Thyroid gland (tissue), 4 donors: ENCODE measurements around the gene NUAK2.

Source experiments
- CTCF ChIP-seq, 6 experiments: fragments of 200-600 bp in 3 of 6; fragments of 450-650 bp in 3 of 6; sonication (generic) in 3 of 6; IDR thresholded peaks; one replicate each; pipeline ENCODE4 v1.5.1; 2016 to 2019; ENCODE audit warnings: antibody characterized with exemption in 6 of 6, mild to moderate bottlenecking in 2 of 6, inconsistent platforms in 1 of 6, moderate library complexity in 1 of 6
- POLR2A ChIP-seq, 2 donors: fragments of 450-650 bp; IDR thresholded peaks; one replicate each; pipeline ENCODE4 v1.6.1; 2017; ENCODE audit warnings: antibody characterized with exemption in 2 of 2, mild to moderate bottlenecking in 2 of 2, moderate library complexity in 1 of 2

- TF ChIP-seq POLR2A (IDR thresholded peaks at IDR 0.05) (no peak), CTCF (IDR thresholded peaks at IDR 0.05) (no peak)
Measured at GRCh38 chr1:205369701-205370123, 48.2 kb upstream of the NUAK2 start.
